GM21367 (cell line): Measurements from ENCODE around the gene OGFOD2.

Source experiments
- ATAC-seq: cut with Tn5 transposase; IDR thresholded peaks from one replicate; pipeline ENCODE4 v1.9.1; 2021; ENCODE audit not compliant: unreplicated experiment

Gene OGFOD2

DNA sequence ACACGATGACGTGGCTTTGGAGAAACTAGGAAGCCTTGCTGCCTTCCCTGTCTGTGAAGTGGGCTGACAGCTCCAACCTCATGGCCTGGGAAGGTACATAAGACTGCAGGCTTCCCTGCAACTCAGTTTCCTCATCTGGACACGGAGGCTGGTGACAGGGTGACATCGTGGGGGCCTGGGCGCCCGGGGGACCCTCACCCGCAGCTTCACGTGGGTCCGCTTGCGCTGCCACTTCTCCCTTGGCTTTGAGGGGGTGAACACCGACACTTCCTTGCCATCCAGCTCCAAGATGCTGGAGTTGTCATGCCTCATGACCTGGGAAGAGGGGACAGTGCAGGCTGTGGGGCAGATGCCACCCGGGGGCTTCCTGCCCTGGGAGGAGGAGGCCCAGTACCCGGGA lies 13.0 kb downstream of the OGFOD2 start:
- no peak for ATAC-seq

DNA sequence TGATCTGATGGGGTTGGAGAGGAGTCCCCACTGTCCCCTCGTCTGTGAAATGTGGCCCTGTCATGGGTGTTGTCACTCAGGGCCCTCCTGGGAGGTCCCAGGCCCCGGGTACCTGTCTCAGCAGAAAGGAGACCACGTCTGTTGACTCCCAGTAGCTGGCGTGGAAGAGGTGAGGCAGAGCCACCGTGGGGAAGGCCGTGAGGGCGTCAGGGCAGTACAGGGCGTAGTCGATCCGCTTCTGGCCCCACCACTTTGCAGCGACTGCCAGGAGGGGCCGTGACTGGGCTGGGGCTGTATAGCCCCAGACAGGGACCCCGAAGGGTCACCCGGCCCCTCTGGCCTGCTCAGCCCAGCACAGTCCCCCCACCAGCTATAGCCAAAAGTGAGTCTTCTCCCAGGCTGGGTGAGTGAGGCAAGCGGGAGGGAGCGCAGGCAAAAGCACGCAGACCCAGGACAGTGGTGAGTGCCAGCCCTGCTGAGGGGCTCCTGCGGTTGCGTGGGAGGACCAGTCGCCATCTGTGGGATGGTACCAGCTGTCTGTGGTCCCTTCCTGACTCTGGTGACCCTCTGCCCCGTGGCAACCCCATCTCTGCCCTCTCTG lies 13.7 kb downstream of the OGFOD2 start:
- no peak for ATAC-seq

DNA sequence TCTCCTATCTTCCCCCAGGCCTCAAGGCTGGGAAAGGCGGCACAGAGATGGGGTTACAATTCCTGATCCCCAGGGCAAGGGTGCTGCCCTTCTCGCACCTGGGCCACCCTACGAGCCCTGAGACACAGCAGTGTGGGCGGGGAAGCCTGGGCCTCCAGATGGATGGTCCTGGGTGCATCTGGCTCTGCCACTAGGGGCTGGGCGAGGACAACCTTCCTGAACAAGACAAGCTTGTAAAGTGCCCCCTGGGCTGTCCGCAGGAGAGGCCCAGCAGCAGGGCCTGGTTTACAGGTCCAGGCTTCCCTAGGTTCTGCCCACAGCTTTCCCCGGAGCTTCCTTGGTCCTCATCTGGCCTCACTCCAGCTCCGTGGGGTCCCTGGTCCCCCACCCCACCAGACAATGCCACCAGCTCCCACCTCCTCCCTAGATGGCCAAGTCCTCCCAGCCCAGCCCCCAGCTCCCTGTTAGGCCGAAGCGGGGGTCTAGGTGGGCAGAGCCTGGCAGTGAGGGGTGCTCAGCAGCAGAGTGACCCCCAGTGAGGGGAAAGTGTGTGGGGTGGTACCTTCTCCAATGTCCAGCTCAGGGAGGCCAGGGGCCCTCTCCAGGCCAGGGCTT lies 14.3 kb downstream of the OGFOD2 start:
- ATAC-seq: no peak

DNA sequence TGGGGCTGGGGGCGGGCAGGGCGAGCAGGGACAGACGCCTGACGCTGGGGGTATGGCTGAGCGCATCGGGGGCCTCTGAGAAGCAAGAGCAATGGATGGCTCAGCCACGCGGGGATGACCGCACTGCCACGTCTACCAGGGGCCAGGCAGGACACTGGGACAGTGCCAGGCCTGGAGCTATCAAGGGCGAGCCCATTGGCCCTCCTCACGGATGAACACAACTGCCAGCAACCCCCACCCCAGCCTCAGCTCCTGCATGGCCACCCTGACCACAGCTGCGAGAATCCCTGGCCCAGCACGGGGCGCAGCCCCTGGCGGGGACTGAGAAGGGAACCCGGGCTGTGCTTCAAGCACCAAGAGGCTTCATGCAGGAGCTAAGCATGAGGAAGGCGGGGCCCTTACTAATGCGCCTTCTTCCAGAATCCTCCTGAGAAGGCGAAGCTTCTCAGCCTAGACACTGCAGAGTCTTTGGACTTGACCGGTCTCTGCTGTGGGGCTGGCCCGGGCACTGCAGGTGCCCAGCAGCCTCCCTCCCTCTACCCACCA lies 14.9 kb downstream of the OGFOD2 start:
- ATAC-seq: no peak

DNA sequence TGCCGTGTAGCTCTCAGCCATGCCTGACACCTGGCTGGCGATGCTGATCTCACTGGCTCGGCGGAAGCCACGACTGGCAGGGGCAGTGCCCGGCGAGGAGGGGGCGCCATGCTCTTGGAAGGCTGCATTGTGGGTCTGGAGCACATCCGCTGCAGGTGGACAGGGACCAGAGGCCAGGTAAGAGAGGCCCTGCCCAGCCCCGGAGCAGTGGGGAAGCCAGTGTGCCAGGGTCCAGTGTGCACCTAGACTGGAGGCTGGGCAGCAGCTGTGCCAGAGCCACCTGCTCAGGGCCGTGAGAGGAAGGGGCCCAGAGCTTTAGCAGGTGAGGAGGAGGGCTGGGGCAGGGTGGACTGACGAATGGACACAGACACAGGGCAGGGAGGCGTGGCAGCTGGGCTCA lies 15.5 kb downstream of the OGFOD2 start:
- ATAC-seq: no peak

DNA sequence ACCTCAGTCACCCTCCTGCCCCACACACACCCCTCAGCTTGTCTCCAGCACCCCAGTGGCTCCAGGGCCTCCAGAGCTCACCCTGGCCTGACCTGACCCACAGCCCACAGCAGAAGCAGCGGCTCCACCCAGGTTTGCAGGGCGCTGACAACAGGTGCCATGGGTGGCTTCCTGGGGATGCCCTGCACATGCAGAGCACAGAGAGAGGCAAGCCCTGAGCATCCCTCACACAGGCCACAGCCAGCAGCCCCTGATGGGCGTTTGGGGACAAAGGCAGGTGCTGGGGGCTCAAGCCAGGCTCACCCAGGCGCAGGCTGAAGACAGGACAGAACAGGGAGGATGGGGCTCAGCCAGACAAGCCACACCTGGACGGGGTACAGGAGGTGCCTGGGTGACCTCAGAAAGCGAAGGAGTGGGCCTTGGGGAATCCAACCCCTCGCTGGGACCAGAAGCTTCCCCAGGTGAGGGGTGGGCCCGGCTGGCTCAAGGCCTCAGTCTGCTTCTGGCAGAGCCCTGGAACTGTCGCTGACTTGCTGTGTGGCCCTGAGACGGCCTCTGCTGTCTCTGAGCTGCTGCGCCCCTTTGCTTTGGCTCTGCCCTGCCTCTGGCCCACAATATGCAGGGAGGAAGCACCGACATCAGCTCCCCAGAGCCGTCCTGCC lies 16.0 kb downstream of the OGFOD2 start:
- ATAC-seq: no peak

DNA sequence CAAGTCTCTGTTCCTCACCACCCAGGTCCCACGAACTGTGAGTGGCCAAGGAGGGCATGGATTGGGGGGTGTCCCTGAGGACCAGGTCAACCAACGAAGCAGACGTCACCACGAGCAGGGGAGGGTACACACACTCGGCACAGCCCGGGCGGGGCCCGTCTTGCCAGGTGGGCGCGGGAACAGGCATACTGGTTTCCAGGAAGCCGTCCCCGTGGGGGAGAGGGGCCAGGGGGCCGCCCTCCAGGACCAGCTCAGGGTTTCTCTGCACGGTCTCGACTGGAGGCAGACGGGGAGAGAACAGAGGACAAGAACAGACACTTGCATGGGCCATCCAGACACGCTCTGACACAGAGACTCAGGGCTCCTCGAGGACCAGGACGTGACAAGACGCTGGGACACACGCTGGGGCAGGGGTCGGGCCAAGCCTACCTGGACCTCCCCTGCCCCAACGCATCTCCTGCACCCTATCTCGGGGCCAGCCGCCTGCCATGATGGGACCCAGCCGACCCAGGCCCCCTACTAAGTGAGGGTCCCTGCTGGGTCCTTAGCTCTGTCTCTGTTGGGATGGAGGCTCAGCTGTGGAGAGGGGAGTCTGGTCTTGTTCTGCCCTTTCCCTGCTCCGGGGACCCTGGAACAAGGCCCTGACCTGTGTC lies 16.7 kb downstream of the OGFOD2 start:
- ATAC-seq: no peak

DNA sequence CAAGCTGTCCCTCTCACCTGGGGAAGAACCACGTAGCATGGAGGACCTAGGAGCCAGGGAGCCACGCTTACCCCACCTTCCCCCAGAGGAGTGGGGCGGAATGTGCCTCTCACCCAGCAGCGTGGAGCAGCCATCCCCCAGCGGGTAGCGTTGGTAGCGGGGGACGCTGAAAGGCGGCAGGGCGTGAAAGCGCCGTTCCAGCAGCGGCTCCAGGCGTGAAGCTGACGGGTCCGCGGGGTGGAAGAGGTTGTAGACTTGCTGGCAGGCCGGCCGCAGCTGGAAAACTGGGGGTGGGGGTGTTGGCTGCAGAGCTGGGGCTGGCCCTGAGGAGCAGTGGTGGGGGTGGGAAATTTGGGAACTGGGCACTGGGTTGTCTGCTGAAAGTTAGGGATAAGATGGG lies 17.3 kb downstream of the OGFOD2 start:
- no peak for ATAC-seq

GRCh38 chr12:122994140-122994675 lies 19.2 kb downstream of the OGFOD2 start:
- no peak for ATAC-seq

GRCh38 chr12:122994781-122995502 lies 19.9 kb downstream of the OGFOD2 start:
- no peak for ATAC-seq

DNA sequence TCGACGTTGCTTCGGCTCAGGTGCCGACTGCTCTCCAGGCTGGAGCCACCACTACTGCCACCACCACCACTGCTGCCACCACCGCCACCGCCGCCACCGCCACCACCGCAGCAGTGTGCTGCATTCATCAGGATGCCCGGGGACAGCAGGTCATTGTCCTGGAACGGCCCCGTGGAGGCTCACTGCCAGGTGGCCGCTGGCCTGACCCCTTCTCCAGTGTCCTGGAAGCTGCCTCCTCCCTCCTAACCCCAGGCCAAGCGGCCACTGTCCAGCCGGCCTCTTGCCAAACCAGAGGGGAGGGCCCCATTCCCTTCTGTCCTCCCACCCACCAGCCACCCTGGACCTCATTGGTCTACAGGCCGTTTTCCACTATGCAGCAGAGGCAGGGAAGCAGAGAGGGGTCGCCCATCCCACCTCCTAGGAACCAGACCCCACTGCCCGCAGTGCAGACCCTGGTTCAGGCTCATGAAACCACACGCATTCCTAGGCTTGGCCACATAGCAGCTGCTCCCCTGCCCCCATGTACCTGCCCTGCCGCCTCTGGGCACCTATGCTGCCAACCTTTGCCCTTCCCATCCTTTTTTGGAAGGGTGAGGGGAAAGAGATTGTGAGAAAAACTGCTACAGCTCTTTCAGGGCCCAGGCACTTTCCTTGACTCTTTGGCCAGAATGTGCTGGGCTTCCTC lies 20.6 kb downstream of the OGFOD2 start:
- no peak for ATAC-seq

GRCh38 chr12:122996188-122996601 lies 21.2 kb downstream of the OGFOD2 start:
- ATAC-seq: no peak

GRCh38 chr12:122996621-122997342 lies 21.7 kb downstream of the OGFOD2 start:
- ATAC-seq: no peak

GRCh38 chr12:122997343-122998250 lies 22.6 kb downstream of the OGFOD2 start:
- ATAC-seq: no peak

DNA sequence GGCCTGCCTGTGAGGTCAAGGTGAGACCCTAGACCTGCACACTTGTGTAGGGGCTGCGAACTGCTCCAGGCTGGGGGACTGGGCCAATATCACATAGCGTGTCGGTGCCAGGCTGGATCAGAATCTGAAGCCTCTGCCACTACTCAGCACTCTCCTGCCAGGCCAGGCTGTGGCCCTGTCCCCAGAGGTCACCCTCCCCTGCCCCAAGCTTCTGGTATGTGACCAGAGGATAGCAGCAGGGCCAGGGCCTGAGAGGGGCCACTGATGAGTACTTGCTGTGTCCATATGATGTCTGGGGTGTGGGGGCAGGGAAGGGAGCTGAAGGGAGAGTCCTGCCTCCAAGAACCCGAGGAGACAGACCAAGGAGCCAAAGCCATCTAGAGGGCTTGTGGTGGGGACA lies 23.3 kb downstream of the OGFOD2 start:
- ATAC-seq: no peak

DNA sequence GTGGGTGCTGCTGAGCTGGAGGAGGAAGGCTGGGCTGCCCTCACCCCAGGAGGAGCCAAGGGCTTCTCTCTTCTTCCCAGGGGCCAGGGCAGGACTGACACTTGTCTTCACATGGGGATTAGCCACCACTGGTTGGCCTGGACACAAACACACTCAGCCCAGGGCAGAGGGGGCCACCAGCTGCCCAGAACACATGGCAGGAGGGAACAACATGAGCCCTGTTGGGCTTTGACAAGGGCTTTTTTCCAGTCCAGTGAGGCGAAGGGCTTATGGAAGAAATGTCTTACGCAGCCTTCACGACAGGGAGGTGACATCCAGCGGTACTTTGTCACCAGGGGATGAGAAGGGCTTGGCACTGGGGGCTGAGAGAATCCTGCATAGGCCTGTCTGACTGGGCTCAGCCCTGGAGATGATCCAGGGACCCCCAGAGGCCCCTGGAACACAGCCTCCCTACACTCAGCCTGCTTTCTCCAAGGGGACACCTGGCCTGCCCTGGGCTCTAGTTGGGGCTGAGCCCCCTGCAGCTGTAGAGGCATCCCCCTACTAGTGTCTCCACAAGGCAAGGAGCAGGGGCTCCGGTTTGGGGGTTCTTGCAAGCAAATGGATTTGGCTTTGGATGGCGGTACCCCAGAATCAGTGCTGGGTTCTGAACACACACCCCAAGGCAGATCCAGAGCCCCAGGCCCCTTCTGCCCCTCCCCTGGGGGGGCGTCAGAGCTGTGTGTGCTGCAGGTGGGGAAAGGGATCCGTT lies 24.3 kb downstream of the OGFOD2 start:
- ATAC-seq: no peak

GRCh38 chr12:122999986-123000420 lies 25.0 kb downstream of the OGFOD2 start:
- no peak for ATAC-seq

DNA sequence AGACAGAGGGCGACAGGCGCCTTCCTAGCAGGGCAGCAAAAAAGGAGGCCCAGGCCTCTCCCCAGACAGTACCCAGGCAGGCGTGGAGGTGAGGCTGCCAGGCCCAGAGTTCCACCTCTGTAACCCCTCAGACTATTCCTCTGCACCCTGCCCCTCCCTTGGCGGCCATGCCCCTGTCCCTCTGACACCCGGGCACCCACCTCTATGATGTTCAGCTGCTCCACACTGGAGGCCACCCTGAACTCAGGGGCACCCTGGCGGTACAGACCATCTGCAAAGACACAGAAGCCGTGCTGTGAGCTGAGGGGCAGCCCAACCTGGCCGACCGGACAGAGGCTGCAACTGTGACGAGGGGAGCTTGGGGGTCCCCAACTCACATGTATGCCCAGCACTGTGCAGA lies 25.5 kb downstream of the OGFOD2 start:
- ATAC-seq: no peak
